Stimulated activated CD4-positive, alpha-beta T cell treated with anti-CD3 and anti-CD28 coated beads, Interleukin-15, amount 100 ng/mL, for 24 hours (primary cell): Measurements from ENCODE around the gene CUBN.
A peak's percentile ranks its signal among the peaks of the same experiment; 100 is the strongest.
"Not testable (repeated sequence)": the region's sequence is repeated elsewhere in the genome, so short reads cannot be mapped to it uniquely, and the experiment has no call there.

ENCODE experiments used
- DNase-seq: peaks from one replicate; pipeline ENCODE4 v3.0.0-alpha.2; 2020

The CUBN gene

DNA sequence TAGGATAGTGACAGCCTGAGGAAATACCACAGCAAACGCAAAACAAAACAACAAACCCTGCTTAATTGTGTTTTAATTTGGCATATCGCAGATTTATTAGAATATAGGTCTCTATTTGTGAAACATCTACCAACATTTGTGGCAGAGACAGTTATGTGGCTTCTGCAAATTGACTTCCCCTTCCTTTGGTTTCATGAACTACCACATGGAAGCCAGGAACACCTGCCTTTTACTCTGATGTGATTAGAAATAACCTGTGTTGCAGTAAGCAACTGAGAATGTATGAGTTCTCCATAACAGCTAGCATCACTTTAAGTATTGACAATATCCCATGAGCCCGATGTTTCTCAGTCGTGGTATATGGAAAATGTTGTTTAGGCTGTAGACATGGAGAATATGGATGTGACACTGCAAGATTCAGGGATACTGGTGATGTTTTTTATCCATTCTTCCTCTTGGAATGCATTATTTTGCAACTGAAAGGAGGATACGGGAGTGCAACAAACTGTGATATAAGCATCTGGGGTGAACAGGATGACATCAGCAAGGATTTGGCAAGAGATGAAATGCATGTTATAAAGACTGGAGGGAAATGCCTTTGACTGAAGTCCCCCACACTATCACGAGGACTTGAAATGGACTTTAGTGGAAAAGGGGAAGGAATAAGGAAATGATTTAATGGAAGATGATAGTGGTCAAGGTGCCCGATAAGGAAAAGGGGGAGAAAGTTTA is 95.9 kb downstream of the CUBN start:
- no peak for DNase-seq

DNA sequence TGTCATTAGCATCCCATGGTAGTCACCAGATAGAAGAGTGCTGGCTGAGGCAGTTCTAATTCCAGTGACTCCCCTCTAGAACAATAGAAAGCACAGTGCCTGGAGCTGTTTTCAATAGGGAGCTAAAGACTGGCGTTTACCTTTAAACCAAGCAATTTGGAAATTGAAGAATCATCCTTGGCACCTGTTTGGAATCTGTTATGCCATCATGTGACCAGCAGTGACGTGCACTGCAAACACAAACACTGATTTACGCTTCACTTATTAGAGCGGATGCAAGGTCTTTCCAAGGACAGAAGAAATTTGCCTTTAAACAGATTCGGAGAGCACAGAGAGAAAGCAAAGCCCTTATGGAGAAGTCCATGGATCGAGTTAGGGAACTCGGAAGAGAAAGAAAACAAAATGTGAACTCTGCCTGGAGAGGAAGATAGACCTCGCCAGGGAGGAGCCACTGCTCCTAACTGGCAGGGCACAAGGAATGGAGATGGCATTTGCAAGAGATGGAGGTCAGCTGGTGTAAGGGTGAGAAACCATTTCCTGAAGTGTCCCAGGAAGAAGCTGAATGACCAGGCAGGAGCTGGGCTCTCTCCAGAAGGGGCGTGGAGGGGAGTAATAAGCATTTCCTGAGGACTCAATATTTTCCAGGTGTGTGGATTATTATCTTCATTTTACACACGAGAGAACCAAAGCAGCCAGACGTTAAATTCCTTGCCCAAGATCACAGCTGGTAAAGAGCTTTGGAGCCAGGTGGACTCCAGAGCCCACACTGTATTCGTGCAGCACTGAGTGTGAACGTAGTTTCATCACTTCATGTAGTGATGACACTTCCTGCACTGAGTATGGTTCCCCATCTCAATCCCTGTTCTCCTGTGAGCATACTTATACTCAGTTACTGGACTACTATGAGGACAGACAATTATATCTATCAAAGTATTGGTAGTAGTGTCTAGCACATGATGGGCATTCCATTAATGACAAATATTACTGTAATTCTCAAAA is 97.7 kb downstream of the CUBN start:
- DNase-seq = no peak

DNA sequence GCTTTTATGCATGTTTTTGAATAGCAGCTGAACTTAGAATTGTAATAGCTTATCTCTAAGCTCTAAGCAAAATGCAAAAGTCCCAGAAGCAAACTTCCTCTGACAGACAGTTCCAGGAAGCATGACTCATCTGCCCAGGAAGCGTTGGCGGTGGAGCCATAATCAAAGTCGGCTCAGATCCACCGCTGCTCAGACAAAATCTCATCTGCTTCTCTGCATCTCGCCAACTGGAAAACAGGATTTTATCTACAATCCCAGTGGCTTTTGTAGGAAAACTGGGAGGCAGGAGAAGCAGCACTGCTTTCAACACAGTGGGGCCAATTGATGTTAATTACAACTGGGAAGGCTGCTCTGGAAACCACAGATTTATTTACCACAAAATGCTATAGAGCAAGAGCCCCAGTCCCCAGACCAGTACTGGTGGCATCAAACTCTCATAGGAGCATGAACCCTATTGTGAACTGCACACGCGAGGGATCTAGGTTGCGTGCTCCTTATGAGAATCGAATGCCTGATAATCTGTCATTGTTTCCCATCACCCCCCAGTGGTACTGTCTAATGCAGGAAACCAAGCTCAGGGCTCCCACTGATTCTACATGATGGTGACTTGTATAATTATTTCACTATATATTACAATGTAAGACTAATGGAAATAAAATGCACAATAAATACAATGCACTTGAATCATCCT is 99.9 kb downstream of the CUBN start:
- DNase-seq = peak; percentile 88

DNA sequence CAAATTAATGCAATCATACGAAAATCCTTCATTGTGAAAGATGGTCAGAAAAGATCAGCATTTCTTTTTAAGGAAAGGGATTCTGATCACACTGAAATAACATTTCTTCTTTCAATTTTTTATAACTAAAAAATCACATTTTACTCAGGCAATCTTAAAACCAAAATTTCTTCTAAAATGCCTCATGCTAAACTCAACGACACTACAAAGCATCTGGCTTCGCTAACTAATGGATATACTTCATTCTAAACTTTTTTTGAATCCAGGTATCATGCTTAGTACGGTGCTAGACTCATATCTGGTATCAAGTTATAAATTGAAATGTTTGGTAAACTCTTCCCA is 100.4 kb downstream of the CUBN start:
- no peak for DNase-seq

DNA sequence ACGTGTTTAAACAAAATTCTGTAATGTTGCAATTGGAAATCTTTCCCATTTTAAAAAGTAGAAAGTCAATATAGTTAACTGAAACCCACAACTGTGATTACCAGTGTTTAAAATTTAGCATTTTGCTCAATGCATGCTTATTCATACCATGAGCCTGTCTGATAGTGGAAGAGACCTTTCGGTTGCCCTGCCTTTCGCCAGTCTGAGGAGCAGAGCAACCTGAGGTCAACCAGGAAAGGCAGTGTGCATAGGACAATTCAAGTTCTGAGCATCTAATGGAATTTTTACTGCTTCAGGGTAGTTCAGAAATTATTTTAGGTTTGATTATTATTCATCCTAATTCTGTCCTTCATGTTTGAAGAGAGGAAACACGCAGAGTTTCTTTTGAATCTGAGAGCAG is 100.8 kb downstream of the CUBN start:
- DNase-seq = peak; percentile 40

DNA sequence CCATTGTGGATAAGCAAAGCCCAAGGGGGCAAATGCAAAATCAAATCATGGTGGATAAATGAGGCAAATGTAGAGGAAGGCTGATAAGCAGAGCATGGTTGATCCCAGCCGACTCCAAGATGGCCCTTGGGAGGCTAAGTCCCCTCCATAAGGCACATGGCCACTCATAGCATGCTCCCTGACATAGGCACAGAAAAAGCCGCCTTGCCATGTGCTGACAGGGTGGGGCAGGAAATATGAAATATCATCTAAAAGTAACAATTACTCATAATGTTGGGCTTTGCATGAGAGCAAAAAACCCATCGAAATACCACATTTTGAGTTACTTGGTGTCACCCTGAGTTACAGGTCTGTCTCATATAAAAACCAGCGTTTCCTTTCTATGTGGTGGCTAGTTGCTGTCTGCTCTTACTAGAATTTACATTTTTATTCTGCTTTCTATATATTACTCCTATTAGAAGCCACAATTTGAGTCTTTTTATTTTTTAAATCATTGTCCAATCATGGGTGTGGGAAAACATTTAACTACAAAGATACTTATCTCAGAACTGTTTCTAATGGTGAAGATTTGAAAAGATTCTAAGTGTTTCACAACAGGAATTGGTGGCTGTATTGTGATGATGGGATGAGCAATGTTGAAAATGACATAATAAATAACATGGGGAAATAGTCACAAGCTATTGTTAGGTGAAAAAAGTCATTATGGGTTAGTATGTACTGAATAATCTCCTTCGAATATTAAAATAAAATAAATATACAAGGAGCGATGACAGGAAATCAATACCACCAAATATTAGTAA is 102.7 kb downstream of the CUBN start:
- peak; percentile 82 for DNase-seq

DNA sequence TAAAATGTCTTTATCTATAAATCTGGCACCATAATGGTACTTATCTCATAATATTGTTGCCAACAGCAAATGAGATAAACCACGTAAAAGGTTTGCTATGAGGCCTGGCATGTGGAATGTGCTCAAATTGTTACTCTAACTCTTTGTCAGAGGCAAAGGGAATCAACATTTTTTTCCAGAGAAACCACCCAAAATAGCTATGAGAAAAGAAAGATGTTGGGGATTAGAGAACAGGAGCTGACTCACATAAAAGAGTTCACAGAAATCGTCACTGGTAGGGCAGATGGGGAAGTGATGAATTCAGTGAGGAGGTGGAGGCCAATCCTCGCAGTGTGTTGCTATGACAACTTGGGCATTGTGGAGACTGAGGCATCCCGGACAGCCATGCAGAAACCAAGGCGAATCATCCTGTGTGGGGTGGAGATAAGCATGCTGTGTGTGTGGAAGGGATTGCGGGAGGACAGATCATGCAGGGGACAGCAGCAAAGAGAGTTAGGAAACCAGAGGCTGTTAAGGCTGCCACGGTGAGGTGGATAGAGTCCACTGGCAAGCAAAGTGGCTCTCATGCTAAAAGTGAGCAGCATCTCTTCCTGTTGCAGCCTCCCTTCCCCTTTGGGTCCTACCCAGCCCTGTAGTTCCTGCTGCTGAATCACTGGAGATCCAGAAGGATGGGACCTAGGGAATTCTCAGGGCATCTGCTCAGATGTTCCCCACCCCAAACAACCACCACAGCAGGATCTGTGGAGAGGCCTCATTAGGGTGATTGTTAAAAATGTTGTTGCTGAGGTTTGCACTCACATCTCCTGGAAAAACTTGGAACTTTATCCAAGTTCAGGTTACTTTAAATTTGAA is 103.9 kb downstream of the CUBN start:
- peak; percentile 85 for DNase-seq

DNA sequence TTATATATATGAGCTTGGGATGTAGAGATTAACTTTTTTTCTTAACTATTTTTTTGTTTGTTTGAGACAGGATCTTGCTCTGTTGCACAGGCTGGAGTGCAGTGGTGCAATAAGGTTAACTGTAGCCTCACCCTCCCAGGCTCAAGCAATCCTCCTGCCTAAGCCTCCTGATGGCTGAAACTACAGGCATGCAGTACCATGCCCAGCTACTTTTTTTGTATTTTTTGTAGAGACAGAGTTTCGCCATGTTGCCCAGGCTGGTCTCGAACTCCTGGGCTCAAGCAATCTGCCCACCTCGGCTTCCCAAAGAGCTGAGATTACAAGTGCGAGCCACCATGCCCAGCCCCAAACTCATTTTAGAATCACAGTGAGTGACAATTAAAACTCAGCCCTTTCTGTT is 105.2 kb downstream of the CUBN start:
- DNase-seq = no peak

DNA sequence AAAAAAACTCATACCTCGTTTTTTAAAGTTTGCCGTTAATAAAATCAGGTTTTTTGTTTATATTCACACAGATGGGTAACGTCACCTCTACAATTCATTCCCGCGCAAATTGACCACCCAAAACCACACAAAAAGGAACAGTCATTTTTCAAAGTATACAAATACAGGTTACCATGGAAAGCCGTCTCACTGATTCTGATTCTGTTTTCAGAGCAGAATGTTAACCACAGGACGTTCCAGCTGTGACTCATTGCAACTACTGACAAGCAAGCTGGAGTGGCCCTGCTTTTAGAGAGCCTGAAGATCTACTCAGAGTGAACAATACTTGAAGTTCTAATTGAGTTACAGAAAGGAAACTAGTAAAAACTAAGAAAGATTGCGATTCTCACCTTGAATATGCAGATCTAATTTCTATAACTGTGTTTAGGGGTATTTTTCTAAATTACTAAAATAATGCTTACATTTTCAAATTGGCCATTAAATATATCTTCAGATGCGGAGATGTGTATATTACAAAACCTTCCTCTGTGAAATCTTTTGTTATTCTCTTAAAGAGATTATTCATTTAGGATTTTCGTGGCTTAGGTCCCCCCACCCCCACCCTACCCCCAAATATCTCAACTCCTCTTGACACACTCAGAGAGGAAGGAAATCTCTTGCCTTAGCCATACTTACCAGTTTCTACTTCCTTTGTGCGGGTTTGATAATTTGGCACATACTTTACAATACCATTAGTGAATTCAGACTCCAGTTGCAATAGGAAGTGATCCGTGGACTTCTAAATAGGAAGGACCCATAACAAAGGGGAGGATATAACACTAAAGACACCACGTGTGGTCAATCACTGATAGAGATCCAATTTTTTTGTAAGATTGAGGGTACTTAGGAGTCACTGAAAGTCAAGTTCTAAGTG is 106.0 kb downstream of the CUBN start:
- peak; percentile 82 for DNase-seq

DNA sequence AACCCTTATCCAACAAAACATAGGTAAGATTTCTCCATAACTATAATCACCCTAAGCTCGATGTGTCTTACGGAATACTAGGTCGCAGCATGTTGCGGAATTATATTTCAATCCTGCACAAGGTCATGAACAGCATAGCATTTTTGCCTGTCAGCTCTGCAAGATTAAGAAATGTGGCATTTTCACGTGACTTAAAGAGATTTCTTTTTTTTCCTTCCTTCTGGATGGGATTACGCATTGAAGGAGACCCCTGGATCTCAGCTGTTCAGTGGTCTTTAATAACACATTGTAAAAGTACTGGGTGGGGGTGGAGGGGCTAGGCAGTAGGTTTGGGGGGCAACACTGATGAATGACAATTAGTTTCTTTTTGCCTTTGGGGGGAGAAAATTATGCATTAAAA is 106.7 kb downstream of the CUBN start:
- no peak for DNase-seq

DNA sequence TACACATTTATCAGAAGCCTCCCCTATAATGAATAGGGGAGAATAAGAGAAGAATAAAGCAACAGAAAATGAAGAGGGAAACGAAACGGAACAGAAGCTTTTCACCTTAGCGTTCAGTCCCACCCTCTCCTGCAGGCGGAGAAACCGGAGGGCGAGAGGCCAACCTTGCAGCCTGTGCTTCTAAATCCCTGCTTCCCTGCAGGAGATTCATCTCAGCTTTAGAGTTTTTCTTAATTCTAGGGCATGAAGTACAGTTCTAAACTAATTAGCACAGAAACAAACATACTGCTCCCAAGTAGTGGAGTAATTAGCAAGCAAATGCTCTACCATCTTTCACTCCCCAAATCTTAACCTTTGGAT is 107.2 kb downstream of the CUBN start:
- no peak for DNase-seq

DNA sequence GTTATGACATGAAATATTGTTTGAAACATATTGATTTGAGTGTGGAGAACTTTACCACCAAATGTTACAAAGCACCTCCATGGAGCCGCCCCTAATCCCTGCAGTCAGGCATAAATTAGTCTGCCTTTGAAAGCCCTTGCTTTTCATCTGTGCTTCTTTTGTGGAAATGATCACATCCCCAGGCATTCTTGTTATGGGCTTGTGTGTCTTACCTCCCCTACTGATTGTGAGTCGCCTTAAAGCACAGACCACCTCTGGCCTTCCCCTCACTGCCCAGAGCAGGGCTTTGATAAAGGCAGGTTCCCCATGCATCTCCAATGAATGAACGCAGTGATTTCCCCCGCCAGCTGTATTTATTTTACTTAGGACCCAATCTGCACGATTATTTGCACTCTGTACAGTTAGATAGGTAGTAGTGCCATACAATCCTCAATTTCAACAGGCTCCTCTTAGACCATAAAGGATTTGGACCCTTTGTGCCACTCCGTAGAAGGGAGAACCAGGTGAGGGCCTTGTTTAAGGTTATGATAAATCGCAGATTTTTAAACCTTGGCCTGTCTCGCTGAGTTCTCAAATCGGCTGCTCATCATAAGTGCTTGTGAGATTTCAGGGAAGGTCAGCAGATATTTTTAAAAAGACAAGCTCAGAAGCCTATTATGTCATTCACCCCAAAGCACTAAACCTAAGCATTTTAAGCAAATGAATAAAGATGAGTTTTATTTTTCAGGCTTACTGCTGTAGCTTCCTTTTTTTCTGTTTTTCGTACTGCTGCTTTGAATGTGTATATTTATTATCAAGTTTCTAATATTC is 107.8 kb downstream of the CUBN start:
- DNase-seq = no peak

DNA sequence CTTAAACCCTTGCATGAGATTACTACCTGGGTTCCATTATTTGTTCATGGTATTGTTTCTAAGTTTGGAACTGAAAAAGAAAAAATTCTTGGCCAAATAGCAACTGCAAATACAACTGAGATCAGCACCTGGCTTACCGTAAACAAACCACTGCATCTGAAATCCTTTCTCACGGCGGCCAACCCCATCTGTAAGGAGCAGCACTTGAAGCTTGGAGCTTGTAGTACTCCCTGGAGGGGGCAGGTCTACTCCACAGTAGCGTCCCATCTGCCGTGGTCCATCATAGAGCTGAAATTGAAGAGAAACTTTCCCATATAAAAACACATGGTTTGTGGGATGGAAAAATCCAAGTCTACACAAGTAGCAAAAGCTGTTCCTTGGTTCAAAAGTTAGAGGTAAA is 109.9 kb downstream of the CUBN start:
- DNase-seq = no peak

DNA sequence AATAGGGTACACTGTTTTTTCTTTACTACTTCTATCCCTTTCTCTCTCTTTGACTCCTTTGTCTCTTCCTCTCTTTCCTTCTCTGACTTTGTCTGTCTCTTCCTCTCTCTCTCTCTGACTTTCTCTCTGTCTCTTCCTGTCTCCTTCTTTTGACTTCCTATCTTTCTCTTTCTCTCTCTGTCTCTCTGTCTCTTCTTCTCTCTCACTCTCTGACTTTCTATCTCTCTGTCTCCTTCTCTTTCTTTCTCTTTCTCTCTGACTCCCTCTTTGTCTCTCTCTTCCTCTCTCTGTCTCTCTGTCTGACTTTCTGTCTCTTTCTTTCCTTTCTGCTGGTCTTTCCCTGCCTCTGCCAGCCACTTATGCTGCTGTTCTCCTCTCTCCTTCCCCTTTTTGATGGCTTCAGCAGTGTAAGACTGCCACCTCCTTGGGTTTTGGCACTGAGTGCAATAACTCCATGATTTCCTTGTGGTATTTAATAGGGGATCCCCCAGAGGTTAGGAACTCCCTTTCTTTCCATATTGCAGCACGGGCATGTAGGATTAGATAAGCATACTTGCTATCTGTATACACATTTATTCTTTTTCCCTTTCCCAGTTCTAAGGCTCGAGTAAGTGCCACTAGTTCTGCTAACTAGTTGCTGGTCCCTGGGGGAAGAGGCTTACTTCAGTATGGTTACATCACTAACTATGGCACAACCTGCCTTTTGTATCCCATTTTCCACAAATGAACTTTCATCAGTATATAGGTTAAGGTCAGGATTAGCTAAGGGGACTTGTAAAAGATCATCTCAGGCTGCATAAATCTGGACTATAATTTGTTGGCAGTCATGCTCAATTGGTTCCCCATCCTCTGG is 116.3 kb downstream of the CUBN start:
- DNase-seq = not testable (repeated sequence)

DNA sequence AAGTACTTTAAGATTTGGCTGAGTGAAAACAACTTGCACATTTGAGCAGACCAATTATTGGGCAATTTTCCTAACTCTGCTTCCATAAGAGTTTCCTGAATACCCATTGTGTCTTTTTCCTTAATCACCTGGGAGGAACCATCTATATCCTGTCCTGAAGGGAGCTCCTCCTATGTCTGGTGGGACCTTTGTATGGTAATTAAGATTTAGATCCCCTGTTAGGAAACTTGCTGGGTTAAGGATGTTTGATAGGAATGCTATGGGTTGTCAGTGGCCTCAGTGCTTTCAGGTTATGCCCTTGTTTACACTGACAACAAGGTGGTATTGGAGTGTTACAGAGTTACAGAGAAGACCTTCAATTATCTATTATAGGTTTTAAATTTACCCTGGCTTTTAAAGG is 116.9 kb downstream of the CUBN start:
- not testable (repeated sequence) for DNase-seq

DNA sequence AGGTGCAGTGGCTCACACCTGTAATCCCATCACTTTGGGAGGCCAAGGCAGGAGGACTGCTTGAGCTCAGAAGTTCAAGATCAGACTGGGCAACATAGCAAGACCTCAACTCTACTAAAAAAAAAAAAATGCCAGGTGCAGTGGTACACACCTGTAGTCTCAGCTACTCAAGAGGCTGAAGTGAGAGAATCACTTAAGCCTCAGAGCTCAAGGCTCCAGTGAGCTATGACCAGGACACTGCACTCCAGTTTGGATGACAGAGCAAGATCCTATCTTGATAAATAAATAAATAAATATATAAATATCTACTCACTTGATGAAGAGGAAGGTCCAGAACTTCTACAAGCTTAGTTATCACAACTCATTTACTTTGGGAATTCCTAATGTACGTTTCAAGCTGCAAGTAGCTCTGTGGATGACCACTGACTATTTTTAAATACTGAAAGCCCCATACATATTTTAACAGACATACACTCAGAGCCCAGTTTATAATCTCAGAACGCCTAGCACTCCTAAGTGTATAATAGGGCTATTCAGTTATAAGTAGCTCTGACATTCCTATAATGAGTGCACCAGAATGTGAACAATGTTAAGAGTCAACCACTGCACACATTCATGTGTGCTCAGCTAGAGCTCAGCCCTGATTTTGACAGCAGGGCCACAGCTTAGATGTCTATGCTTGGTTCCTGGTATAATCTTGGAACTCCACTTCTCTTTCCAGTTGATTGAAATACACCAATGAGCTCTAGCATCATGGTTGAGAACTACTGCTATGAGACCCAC is 119.1 kb downstream of the CUBN start:
- no peak for DNase-seq

DNA sequence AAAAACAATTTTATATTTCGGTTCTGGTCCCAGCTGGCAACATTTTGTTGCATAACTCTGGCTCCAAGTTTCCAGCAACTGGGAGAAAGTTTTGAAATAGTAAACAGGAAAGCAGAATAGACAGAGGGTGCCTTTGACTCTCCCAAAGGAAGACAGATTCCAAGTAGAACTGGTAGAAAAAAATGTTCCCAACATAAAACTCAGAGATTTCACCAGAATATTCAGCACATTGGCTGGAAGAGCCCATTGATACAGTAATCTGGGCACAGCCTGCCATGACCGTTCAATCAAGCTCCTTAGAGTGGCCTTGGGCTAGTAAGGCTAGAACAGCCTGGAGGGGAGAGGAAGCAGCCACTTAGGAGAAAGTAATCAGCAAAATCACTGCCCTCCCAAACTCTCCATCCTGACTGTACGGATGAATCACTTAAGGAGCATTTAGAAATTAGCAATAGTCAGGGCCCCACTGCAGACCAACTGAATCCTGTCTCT is 120.4 kb downstream of the CUBN start:
- no peak for DNase-seq

DNA sequence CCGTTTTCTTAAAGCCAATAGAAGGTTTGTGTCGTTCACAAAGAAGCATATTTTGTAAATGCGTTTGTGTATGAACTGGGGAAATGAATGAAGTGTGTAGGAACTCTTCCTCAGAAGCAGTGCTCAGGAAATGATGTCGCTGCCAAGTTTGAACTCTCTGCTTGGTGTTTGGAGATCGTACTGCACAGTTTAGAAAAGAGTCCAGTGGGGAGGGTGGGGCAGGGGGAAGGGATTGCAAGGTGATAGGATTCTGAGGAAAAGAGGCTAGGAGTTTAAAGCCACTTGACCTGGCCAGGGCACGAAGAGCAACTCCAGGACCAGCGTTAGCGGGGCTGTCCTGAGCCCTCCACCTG is 122.2 kb downstream of the CUBN start:
- no peak for DNase-seq
